ENCODE data around the gene SLC16A13.
A peak's percentile ranks its signal among the peaks of the same experiment; 100 is the strongest.
"Not testable (repeated sequence)": the region's sequence is repeated elsewhere in the genome, so short reads cannot be mapped to it uniquely, and the experiment has no call there.

Gene SLC16A13

GRCh38 chr17:7035591-7036368, at the start of gene SLC16A13:
Gene SLC16A13 (plus strand): TSS chr17:7036015. CDS start chr17:7036383, 368 bp downstream.
- TF ChIP-seq, protein P1, sequence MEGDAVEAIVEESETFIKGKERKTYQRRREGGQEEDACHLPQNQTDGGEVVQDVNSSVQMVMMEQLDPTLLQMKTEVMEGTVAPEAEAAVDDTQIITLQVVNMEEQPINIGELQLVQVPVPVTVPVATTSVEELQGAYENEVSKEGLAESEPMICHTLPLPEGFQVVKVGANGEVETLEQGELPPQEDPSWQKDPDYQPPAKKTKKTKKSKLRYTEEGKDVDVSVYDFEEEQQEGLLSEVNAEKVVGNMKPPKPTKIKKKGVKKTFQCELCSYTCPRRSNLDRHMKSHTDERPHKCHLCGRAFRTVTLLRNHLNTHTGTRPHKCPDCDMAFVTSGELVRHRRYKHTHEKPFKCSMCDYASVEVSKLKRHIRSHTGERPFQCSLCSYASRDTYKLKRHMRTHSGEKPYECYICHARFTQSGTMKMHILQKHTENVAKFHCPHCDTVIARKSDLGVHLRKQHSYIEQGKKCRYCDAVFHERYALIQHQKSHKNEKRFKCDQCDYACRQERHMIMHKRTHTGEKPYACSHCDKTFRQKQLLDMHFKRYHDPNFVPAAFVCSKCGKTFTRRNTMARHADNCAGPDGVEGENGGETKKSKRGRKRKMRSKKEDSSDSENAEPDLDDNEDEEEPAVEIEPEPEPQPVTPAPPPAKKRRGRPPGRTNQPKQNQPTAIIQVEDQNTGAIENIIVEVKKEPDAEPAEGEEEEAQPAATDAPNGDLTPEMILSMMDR (IDR thresholded peaks at IDR 0.05; ENCODE audit: borderline replicate concordance, insufficient read depth, low read depth, low read length), result no peak
- H3K4me3 ChIP-seq (ENCODE audit: low read depth, low read length), result peak within 1 kb of the TSS; percentile 89

- no peak overlapping the region for H3K4me3 ChIP-seq (ENCODE audit: low read depth, low read length)
- TF ChIP-seq, protein P1 (IDR thresholded peaks at IDR 0.05; ENCODE audit: borderline replicate concordance, insufficient read depth, low read depth, low read length), result no peak
Observed at GRCh38 chr17:6986676-6987075, 49.1 kb upstream of the SLC16A13 start.

DNA sequence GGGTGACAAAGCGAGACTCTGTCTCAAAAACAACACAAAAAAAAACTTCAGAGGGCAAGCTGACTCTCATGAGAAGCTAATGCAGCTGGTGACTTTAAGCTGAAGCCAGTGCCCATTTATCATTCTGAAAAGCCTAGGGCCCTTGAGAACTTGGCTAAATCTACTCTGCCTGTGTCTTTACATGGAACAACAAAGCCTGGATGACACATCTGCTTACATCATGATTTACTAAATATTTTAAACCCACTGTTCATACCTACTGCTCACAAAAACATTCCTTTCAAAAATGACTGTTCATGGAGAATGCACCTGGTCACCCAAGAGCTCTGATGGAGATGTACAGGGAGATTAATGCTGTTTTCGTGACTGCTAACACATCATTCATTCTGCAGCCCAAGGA, 46.0 kb upstream of the SLC16A13 start:
- TF ChIP-seq, protein P1 (IDR thresholded peaks at IDR 0.05; ENCODE audit: borderline replicate concordance, insufficient read depth, low read depth, low read length), result no peak

DNA sequence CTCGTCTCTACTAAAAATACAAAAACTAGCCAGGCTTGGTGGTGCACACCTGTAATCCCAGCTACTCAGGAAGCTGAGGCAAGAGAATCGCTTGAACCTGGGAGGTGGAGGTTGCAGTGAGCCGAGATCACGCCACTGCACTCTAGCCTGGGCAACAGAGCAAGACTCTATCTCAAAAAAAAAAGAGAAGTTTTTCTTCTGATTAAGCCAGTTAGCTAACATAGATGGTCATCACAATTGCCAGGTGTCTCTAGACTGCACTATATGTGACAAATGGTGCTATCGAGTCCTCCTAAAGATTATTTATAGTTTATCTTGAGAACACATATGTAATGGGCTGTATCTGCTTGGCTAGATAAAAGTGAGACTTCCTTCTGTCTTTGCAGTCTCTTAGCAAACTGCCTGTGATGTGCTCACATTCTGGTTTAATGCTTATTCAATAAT, 42.2 kb upstream of the SLC16A13 start:
- not testable (repeated sequence) for H3K4me3 ChIP-seq (ENCODE audit: low read depth, low read length)

More for the DNA sequence above, 46.0 kb upstream of the SLC16A13 start:
- no peak overlapping the region for H3K4me3 ChIP-seq (ENCODE audit: low read depth, low read length)

DNA sequence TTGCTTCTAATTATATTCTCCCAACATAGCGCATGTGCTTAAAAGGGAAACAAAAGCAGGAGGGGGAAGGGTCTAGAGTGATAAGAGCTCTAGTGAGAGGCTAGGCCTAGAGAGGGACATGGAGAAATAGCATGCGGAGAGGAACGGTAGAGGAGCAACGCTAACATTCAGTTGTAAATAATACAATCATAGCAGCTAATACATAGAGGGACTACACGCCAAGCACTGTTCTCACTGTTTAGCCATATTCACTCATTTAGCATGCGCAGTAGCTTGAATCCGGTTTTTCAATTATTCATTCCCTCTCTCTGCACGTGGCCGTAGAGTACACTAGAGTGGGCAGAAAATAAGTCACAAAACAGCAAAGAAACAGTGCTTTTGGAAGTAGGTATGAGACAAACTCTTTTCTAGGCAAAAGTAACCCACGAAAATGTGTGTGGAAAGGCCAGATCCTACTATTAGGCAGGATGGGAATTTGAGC, 41.7 kb upstream of the SLC16A13 start:
- TF ChIP-seq, protein P1 (IDR thresholded peaks at IDR 0.05; ENCODE audit: borderline replicate concordance, insufficient read depth, low read depth, low read length), result no peak
- no peak overlapping the region for H3K4me3 ChIP-seq (ENCODE audit: low read depth, low read length)

DNA sequence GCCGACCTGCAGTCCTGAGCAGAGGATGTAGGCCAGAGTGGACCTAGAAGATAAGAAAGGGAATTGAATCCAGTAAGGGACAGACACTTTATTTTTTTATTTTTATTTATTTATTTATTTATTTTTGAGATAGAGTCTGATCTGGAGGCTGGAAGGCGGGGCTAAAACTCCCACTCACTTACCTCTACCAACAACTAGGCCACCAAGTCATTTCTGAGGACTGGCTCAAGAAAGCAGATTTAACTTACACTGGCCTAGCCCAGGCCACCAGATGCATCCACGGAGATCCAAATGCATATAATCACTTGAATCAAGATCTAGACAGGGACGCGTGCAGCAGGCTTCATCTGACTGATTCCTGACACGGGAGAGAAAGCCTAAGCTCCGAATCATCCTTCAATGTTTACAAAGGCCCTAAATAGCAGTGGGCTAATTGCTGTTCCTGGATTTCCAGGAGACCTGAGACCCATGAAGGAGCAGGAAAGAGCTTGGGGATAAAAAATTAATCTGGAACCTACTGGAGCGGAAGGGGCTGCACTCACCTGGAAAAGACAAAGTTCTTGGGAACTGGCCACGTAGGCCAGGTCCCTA, 41.1 kb upstream of the SLC16A13 start:
- TF ChIP-seq, protein P1 (IDR thresholded peaks at IDR 0.05; ENCODE audit: borderline replicate concordance, insufficient read depth, low read depth, low read length), result no peak
- H3K4me3 ChIP-seq (ENCODE audit: low read depth, low read length), result no peak overlapping the region

- TF ChIP-seq, protein P1 (IDR thresholded peaks at IDR 0.05; ENCODE audit: borderline replicate concordance, insufficient read depth, low read depth, low read length), result no peak
- no peak within 1 kb of the TSS for H3K4me3 ChIP-seq (ENCODE audit: low read depth, low read length)
Observed at GRCh38 chr17:6995500-6996255, 40.1 kb upstream of the SLC16A13 start, which contains the start of gene ALOX12. Gene ALOX12 (plus strand): TSS chr17:6996049. CDS start chr17:6996118, 69 bp downstream.
